Astrocyte (in vitro differentiated cells and primary cell): ENCODE data around the gene TENM3. TPM values are rescaled to one million over a fixed set of nuclear protein-coding genes. Genes with fewer than 3 reads are reported as not detected.

Experiments
- DNase-seq: peaks from one replicate; pipeline ENCODE4 v3.0.0-alpha.2; 2010; ENCODE audit warnings: low read depth
- FAIRE-seq: peaks from 2 replicates; lab custom pipeline; 2011; peaks lifted over from hg19 to GRCh38; lab: Jason Lieb, UNC
- H2AFZ ChIP-seq: 2 replicates; pipeline ENCODE4 v1.6.0; 2012; ENCODE audit warnings: low read depth, low read length, inconsistent platforms
- H3K27ac ChIP-seq: 2 replicates; pipeline ENCODE4 v1.5.1; 2011; ENCODE audit warnings: low read depth, low read length, inconsistent platforms
- H3K27me3 ChIP-seq: 2 replicates; pipeline ENCODE4 v1.6.0; 2011; ENCODE audit warnings: low read length, inconsistent platforms; ENCODE audit not compliant: insufficient read depth
- H3K36me3 ChIP-seq: 2 replicates; pipeline ENCODE4 v1.5.1; 2011; ENCODE audit warnings: low read length, inconsistent platforms; ENCODE audit not compliant: insufficient read depth
- H3K4me1 ChIP-seq: 2 replicates; pipeline ENCODE4 v1.5.1; 2011; ENCODE audit warnings: low read length, inconsistent platforms; ENCODE audit not compliant: insufficient read depth
- H3K4me2 ChIP-seq: 2 replicates; pipeline ENCODE4 v1.6.0; 2012; ENCODE audit warnings: low read length, inconsistent platforms
- H3K4me3 ChIP-seq: 2 replicates; pipeline ENCODE4 v1.5.1; 2011; ENCODE audit warnings: low read depth, mild to moderate bottlenecking, low read length, inconsistent platforms; ENCODE audit not compliant: insufficient read depth
- H3K79me2 ChIP-seq: 2 replicates; pipeline ENCODE4 v1.6.0; 2012; ENCODE audit warnings: mild to moderate bottlenecking, low read length, inconsistent platforms; ENCODE audit not compliant: insufficient read depth
- H3K9ac ChIP-seq: 2 replicates; pipeline ENCODE4 v1.6.0; 2012; ENCODE audit warnings: mild to moderate bottlenecking, low read length, inconsistent platforms
- H3K9me3 ChIP-seq: 2 replicates; pipeline ENCODE4 v1.5.1; 2012; ENCODE audit warnings: low read depth, mild to moderate bottlenecking, low read length, inconsistent platforms; ENCODE audit not compliant: insufficient read depth
- H4K20me1 ChIP-seq: 2 replicates; pipeline ENCODE4 v1.6.0; 2012; ENCODE audit warnings: low read length, inconsistent platforms; ENCODE audit not compliant: insufficient read depth
- H3K27ac Mint-ChIP-seq: one replicate; pipeline ENCODE4 v1.8.0; 2021; ENCODE audit warnings: mild to moderate bottlenecking, mixed read lengths; ENCODE audit not compliant: unreplicated experiment
- H3K27me3 Mint-ChIP-seq: one replicate; pipeline ENCODE4 v1.8.0; 2021; ENCODE audit warnings: low read depth, mixed read lengths; ENCODE audit not compliant: unreplicated experiment
- H3K36me3 Mint-ChIP-seq: one replicate; pipeline ENCODE4 v1.8.0; 2021; ENCODE audit warnings: low read depth, mixed read lengths; ENCODE audit not compliant: unreplicated experiment
- H3K4me1 Mint-ChIP-seq: one replicate; pipeline ENCODE4 v1.8.0; 2021; ENCODE audit warnings: low read depth, mixed read lengths; ENCODE audit not compliant: unreplicated experiment
- H3K4me3 Mint-ChIP-seq: one replicate; pipeline ENCODE4 v1.8.0; 2021; ENCODE audit warnings: mild to moderate bottlenecking, moderate library complexity, mixed read lengths; ENCODE audit not compliant: unreplicated experiment
- H3K9me3 Mint-ChIP-seq: one replicate; pipeline ENCODE4 v1.8.0; 2021; ENCODE audit warnings: mild to moderate bottlenecking, mixed read lengths; ENCODE audit not compliant: unreplicated experiment
- CTCF ChIP-seq: IDR thresholded peaks from 2 replicates; pipeline ENCODE4 v1.5.1; 2011; ENCODE audit warnings: low read depth, mild to moderate bottlenecking, inconsistent platforms, low read length, moderate library complexity; ENCODE audit not compliant: insufficient read depth
- EZH2 ChIP-seq: IDR thresholded peaks from 2 replicates; pipeline ENCODE4 v1.6.1; 2012; ENCODE audit warnings: mild to moderate bottlenecking, low read length, inconsistent platforms; ENCODE audit not compliant: insufficient read depth
- total RNA-seq: library from RNA; stranded (reverse); gene quantifications from 2 replicates; pipeline ENCODE4 v1.2.1, GENCODE V29; 2021

Gene TENM3
- total RNA-seq, 1 donor from 2014 or later = 127 TPM

- peak overlapping the region; percentile 52 for H3K9ac ChIP-seq
- H4K20me1 ChIP-seq = peaks cover 7% of the 10 kb centered on the region
- Mint-ChIP-seq H3K9me3 (peaks cover 2% of the 10 kb centered on the region), H3K27ac (peak overlapping the region; percentile 85), H3K4me1 (peaks cover 30% of the 10 kb centered on the region), H3K4me3 (peak overlapping the region; percentile 17), H3K27me3 (no peaks in the 10 kb centered on the region), H3K36me3 (peaks cover 2% of the 10 kb centered on the region)
- peak overlapping the region; percentile 61 for H3K4me2 ChIP-seq
- H3K9me3 ChIP-seq = no peaks in the 10 kb centered on the region
- H2AFZ ChIP-seq = no peak overlapping the region
- H3K27ac ChIP-seq = peak overlapping the region; percentile 62
- no peaks in the 10 kb centered on the region for H3K27me3 ChIP-seq
- no peak overlapping the region for H3K4me3 ChIP-seq
- DNase-seq (peak; percentile 88), FAIRE-seq (peak; percentile 72)
- no peak for TF ChIP-seq EZH2
- no peak for TF ChIP-seq CTCF
- peaks cover 60% of the 10 kb centered on the region for H3K79me2 ChIP-seq
- H3K4me1 ChIP-seq = peaks cover 15% of the 10 kb centered on the region
- H3K36me3 ChIP-seq = no peaks in the 10 kb centered on the region
Observed at GRCh38 chr4:182492423-182492822, 249.2 kb downstream of the TENM3 start.

GRCh38 chr4:182493377-182493776 is 250.2 kb downstream of the TENM3 start:
- H3K4me2 ChIP-seq = no peak overlapping the region
- peaks cover 15% of the 10 kb centered on the region for H3K4me1 ChIP-seq
- no peak overlapping the region for H2AFZ ChIP-seq
- FAIRE-seq = no peak
- Mint-ChIP-seq H3K9me3 (no peaks in the 10 kb centered on the region), H3K4me1 (peaks cover 30% of the 10 kb centered on the region), H3K27me3 (no peaks in the 10 kb centered on the region), H3K27ac (no peak overlapping the region), H3K4me3 (no peak overlapping the region), H3K36me3 (peaks cover 2% of the 10 kb centered on the region)
- DNase-seq = no peak
- TF ChIP-seq CTCF = no peak
- TF ChIP-seq EZH2 = no peak
- H3K27ac ChIP-seq = peak overlapping the region; percentile 62
- H3K4me3 ChIP-seq = no peak overlapping the region
- H3K9ac ChIP-seq = no peak overlapping the region
- no peaks in the 10 kb centered on the region for H3K9me3 ChIP-seq
- H3K36me3 ChIP-seq = no peaks in the 10 kb centered on the region
- H3K27me3 ChIP-seq = no peaks in the 10 kb centered on the region
- H3K79me2 ChIP-seq = peaks cover 65% of the 10 kb centered on the region
- H4K20me1 ChIP-seq = peaks cover 7% of the 10 kb centered on the region

GRCh38 chr4:182494103-182494502 is 250.9 kb downstream of the TENM3 start:
- H3K4me1 ChIP-seq = peaks cover 15% of the 10 kb centered on the region
- H3K27ac Mint-ChIP-seq = no peak overlapping the region
- no peak for FAIRE-seq
- H3K27me3 ChIP-seq = no peaks in the 10 kb centered on the region
- H3K4me1 Mint-ChIP-seq = peaks cover 30% of the 10 kb centered on the region
- no peak overlapping the region for H3K4me3 ChIP-seq
- H3K9me3 Mint-ChIP-seq = no peaks in the 10 kb centered on the region
- peaks cover 65% of the 10 kb centered on the region for H3K79me2 ChIP-seq
- TF ChIP-seq EZH2 (no peak), CTCF (no peak)
- no peaks in the 10 kb centered on the region for H3K9me3 ChIP-seq
- no peak overlapping the region for H3K4me3 Mint-ChIP-seq
- no peaks in the 10 kb centered on the region for H3K27me3 Mint-ChIP-seq
- no peaks in the 10 kb centered on the region for H3K36me3 ChIP-seq
- no peak for DNase-seq
- H3K4me2 ChIP-seq = no peak overlapping the region
- no peak overlapping the region for H2AFZ ChIP-seq
- peaks cover 7% of the 10 kb centered on the region for H4K20me1 ChIP-seq
- no peak overlapping the region for H3K27ac ChIP-seq
- no peak overlapping the region for H3K9ac ChIP-seq
- no peaks in the 10 kb centered on the region for H3K36me3 Mint-ChIP-seq
